HepG2 (cell line): ENCODE results near the gene CCL22. TPM values are rescaled to one million over a fixed set of nuclear protein-coding genes. Genes with fewer than 3 reads are reported as not detected.
A peak's percentile ranks its signal among the peaks of the same experiment; 100 is the strongest.

Source experiments
- HNRNPLL ChIP-seq: fragments of 200-400 bp; formaldehyde crosslinking; IDR thresholded peaks from 2 replicates; pipeline ENCODE4 v1.6.1; 2017; ENCODE audit warnings: mild to moderate bottlenecking, low read depth, low read length; ENCODE audit not compliant: poor library complexity, severe bottlenecking
- HOXA3 ChIP-seq: sonication (generic); formaldehyde crosslinking; IDR thresholded peaks from 2 replicates; pipeline ENCODE4 v1.5.0; 2020; ENCODE audit warnings: missing genetic modification reagents
- MBNL3 ChIP-seq: fragments of 250-450 bp; sonication (Bioruptor Pico); conservative IDR thresholded peaks from 2 replicates; pipeline ENCODE4 v1.8.0; 2022; ENCODE audit warnings: mild to moderate bottlenecking, inconsistent platforms
- MXD4 ChIP-seq: IDR thresholded peaks from 2 replicates; pipeline ENCODE4 v1.6.1; 2016; ENCODE audit warnings: mild to moderate bottlenecking, missing biosample characterization, missing genetic modification reagents
- PHB2 ChIP-seq: fragments of 450-650 bp; IDR thresholded peaks from 2 replicates; pipeline ENCODE4 v1.6.1; 2018; ENCODE audit not compliant: partially characterized antibody
- TAF1 ChIP-seq: sonication (generic); formaldehyde crosslinking; IDR thresholded peaks from 2 replicates; pipeline ENCODE4 v1.4.0; 2020; ENCODE audit warnings: missing genetic modification reagents
- ZNF160 ChIP-seq: sonication (generic); formaldehyde crosslinking; IDR thresholded peaks from 2 replicates; pipeline ENCODE4 v1.8.0; 2022; ENCODE audit warnings: mild to moderate bottlenecking, inconsistent platforms, missing genetic modification reagents
- ZNF441 ChIP-seq: sonication (generic); formaldehyde crosslinking; IDR thresholded peaks from 2 replicates; pipeline ENCODE4 v1.7.0; 2021; ENCODE audit warnings: missing genetic modification reagents, borderline replicate concordance
- ZNF839 ChIP-seq: sonication (generic); formaldehyde crosslinking; IDR thresholded peaks from 2 replicates; pipeline ENCODE4 v1.4.0; 2020; ENCODE audit warnings: missing genetic modification reagents, mild to moderate bottlenecking, borderline replicate concordance
- ZNF841 ChIP-seq: sonication (generic); formaldehyde crosslinking; IDR thresholded peaks from 2 replicates; pipeline ENCODE4 v1.8.1; 2023; ENCODE audit warnings: missing genetic modification reagents, borderline replicate concordance
- ZNF879 ChIP-seq: sonication (generic); formaldehyde crosslinking; IDR thresholded peaks from 2 replicates; pipeline ENCODE4 v1.8.1; 2023; ENCODE audit warnings: missing genetic modification reagents
- ZZZ3 ChIP-seq: sonication (generic); formaldehyde crosslinking; IDR thresholded peaks from 2 replicates; pipeline ENCODE4 v1.4.0; 2020; ENCODE audit warnings: missing genetic modification reagents, mild to moderate bottlenecking, borderline replicate concordance
- polyA plus RNA-seq, 8 experiments: library from polyadenylated mRNA; depleted of rRNA in 3 of 8; stranded (reverse) in 7 of 8; unstranded in 1 of 8; fragments of >200 nt; fragmentation: Illumina TruSeq in 4 of 8; extraction: Trizol in 4 of 8; gene quantifications; 2 replicates each; pipeline versions ENCODE4 v1.2.1 to v1.2.3, GENCODE V29; 2011 to 2016; ENCODE audit warnings: low read depth in 4 of 8, missing spikeins in 1 of 8, mixed read lengths in 1 of 8; ENCODE audit not compliant: insufficient read depth in 1 of 8
- total RNA-seq, 5 experiments: library from RNA; depleted of rRNA; stranded (reverse); fragments of >200 nt; fragmentation: Illumina TruSeq; extraction: Trizol; gene quantifications; 2 replicates each; pipeline ENCODE4 v1.2.3, GENCODE V29; 2016; ENCODE audit warnings: low read depth in 1 of 5
- TF ChIP-seq, protein P1 (sequence below): sonication (generic); formaldehyde crosslinking; IDR thresholded peaks from 2 replicates; pipeline ENCODE4 v1.5.1; 2020; ENCODE audit warnings: mild to moderate bottlenecking, missing genetic modification reagents, moderate library complexity
- TF ChIP-seq, protein P2 (sequence below), 2 experiments: IDR thresholded peaks; 2 replicates each; pipeline ENCODE4 v1.6.1; 2011 to 2012; ENCODE audit warnings: low read length in 2 of 2, borderline replicate concordance in 1 of 2, low read depth in 1 of 2, mild to moderate bottlenecking in 1 of 2, moderate library complexity in 1 of 2
- TF ChIP-seq, protein P3 (sequence below): sonication (generic); formaldehyde crosslinking; IDR thresholded peaks from 2 replicates; pipeline ENCODE4 v1.5.1; 2020; ENCODE audit warnings: missing genetic modification reagents, mild to moderate bottlenecking, borderline replicate concordance

CCL22 gene
- total and polyA plus RNA-seq, 2 of the 13 experiments (the other 11 are each of a cell fraction or from before 2014, with no cell fraction given), result not detected

DNA sequence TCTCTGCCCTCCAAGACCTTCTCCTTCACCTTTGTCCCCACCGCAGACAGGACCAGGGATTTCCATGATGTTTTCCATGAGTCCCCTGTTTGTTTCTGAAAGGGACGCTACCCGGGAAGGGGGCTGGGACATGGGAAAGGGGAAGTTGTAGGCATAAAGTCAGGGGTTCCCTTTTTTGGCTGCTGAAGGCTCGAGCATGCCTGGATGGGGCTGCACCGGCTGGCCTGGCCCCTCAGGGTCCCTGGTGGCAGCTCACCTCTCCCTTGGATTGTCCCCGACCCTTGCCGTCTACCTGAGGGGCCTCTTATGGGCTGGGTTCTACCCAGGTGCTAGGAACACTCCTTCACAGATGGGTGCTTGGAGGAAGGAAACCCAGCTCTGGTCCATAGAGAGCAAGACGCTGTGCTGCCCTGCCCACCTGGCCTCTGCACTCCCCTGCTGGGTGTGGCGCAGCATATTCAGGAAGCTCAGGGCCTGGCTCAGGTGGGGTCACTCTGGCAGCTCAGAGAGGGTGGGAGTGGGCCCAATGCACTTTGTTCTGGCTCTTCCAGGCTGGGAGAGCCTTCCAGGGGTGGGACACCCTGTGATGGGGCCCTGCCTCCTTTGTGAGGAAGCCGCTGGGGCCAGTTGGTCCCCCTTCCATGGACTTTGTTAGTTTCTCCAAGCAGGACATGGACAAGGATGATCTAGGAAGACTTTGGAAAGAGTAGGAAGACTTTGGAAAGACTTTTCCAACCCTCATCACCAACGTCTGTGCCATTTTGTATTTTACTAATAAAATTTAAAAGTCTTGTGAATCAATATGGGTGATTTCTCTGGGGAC, 25.9 kb downstream of the CCL22 start (continued):
- TF ChIP-seq, protein P1, sequence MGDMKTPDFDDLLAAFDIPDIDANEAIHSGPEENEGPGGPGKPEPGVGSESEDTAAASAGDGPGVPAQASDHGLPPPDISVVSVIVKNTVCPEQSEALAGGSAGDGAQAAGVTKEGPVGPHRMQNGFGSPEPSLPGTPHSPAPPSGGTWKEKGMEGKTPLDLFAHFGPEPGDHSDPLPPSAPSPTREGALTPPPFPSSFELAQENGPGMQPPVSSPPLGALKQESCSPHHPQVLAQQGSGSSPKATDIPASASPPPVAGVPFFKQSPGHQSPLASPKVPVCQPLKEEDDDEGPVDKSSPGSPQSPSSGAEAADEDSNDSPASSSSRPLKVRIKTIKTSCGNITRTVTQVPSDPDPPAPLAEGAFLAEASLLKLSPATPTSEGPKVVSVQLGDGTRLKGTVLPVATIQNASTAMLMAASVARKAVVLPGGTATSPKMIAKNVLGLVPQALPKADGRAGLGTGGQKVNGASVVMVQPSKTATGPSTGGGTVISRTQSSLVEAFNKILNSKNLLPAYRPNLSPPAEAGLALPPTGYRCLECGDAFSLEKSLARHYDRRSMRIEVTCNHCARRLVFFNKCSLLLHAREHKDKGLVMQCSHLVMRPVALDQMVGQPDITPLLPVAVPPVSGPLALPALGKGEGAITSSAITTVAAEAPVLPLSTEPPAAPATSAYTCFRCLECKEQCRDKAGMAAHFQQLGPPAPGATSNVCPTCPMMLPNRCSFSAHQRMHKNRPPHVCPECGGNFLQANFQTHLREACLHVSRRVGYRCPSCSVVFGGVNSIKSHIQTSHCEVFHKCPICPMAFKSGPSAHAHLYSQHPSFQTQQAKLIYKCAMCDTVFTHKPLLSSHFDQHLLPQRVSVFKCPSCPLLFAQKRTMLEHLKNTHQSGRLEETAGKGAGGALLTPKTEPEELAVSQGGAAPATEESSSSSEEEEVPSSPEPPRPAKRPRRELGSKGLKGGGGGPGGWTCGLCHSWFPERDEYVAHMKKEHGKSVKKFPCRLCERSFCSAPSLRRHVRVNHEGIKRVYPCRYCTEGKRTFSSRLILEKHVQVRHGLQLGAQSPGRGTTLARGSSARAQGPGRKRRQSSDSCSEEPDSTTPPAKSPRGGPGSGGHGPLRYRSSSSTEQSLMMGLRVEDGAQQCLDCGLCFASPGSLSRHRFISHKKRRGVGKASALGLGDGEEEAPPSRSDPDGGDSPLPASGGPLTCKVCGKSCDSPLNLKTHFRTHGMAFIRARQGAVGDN (CRISPR knock-in tag), result peak; percentile 53
- TF ChIP-seq, protein P2, sequence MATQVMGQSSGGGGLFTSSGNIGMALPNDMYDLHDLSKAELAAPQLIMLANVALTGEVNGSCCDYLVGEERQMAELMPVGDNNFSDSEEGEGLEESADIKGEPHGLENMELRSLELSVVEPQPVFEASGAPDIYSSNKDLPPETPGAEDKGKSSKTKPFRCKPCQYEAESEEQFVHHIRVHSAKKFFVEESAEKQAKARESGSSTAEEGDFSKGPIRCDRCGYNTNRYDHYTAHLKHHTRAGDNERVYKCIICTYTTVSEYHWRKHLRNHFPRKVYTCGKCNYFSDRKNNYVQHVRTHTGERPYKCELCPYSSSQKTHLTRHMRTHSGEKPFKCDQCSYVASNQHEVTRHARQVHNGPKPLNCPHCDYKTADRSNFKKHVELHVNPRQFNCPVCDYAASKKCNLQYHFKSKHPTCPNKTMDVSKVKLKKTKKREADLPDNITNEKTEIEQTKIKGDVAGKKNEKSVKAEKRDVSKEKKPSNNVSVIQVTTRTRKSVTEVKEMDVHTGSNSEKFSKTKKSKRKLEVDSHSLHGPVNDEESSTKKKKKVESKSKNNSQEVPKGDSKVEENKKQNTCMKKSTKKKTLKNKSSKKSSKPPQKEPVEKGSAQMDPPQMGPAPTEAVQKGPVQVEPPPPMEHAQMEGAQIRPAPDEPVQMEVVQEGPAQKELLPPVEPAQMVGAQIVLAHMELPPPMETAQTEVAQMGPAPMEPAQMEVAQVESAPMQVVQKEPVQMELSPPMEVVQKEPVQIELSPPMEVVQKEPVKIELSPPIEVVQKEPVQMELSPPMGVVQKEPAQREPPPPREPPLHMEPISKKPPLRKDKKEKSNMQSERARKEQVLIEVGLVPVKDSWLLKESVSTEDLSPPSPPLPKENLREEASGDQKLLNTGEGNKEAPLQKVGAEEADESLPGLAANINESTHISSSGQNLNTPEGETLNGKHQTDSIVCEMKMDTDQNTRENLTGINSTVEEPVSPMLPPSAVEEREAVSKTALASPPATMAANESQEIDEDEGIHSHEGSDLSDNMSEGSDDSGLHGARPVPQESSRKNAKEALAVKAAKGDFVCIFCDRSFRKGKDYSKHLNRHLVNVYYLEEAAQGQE (IDR thresholded peaks at IDR 0.05; ENCODE audit: borderline replicate concordance in 1 of 2, low read depth in 1 of 2, low read length in 2 of 2), result no peak
- TF ChIP-seq HOXA3, result no peak
- TF ChIP-seq TAF1 (CRISPR knock-in tag), result no peak
- no peak for TF ChIP-seq ZNF879
- TF ChIP-seq ZNF160 (CRISPR knock-in tag), result no peak
- no peak for TF ChIP-seq PHB2
- no peak for TF ChIP-seq MXD4 (CRISPR knock-in tag)
- no peak for TF ChIP-seq ZNF839
- TF ChIP-seq ZNF441 (CRISPR knock-in tag), result no peak
- TF ChIP-seq HNRNPLL, result peak; percentile 45
- no peak for TF ChIP-seq ZZZ3 (CRISPR knock-in tag)
- TF ChIP-seq, protein P3, sequence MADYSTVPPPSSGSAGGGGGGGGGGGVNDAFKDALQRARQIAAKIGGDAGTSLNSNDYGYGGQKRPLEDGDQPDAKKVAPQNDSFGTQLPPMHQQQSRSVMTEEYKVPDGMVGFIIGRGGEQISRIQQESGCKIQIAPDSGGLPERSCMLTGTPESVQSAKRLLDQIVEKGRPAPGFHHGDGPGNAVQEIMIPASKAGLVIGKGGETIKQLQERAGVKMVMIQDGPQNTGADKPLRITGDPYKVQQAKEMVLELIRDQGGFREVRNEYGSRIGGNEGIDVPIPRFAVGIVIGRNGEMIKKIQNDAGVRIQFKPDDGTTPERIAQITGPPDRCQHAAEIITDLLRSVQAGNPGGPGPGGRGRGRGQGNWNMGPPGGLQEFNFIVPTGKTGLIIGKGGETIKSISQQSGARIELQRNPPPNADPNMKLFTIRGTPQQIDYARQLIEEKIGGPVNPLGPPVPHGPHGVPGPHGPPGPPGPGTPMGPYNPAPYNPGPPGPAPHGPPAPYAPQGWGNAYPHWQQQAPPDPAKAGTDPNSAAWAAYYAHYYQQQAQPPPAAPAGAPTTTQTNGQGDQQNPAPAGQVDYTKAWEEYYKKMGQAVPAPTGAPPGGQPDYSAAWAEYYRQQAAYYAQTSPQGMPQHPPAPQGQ, result no peak
- TF ChIP-seq MBNL3, result no peak
- TF ChIP-seq ZNF841 (CRISPR knock-in tag), result peak; percentile 72; the same call in 1 of the 2 replicates
